HCT116 (cell line): Measurements from ENCODE around the gene PCDH19. TPM values are rescaled to one million over a fixed set of nuclear protein-coding genes. Genes with fewer than 3 reads are reported as not detected.

Experiments used
- ATAC-seq: fragments of 200-7000 bp; cut with Tn5 transposase; 2 replicates; pipeline ENCODE4 v1.9.1; 2020; ENCODE audit warnings: mild to moderate bottlenecking, moderate library complexity
- BruUV-seq: library from RNA; stranded (reverse); fragments of 400-500 nt; replicated peaks from 2 replicates; lab custom pipeline; 2021; lab: Mats Ljungman, UMichigan
- CTCF ChIA-PET: fragments of 300-600 bp; sonication (Branson Sonifier 250); formaldehyde crosslinking; loops from one replicate; lab custom pipeline; 2021; ENCODE audit warnings: antibody characterized with exemption; lab: Charles Lee
- POLR2A ChIA-PET: fragments of 300-600, 350-600 bp; sonication (Branson Sonifier 250); formaldehyde crosslinking; loops from one replicate; lab custom pipeline; 2021; ENCODE audit warnings: antibody characterized with exemption; lab: Charles Lee
- RAD21 ChIA-PET, 2 experiments: fragments of 300-600 bp; sonication (Branson Sonifier 250); formaldehyde crosslinking; loops; one replicate each; lab custom pipeline; 2023; ENCODE audit warnings: low total read pairs in 2 of 2; ENCODE audit not compliant: uncharacterized antibody in 2 of 2, unreplicated experiment in 2 of 2, low non-redundant PET in 1 of 2; lab: Charles Lee
- DNase-seq: peaks from one replicate; pipeline ENCODE4 v3.0.0-alpha.2; 2010; ENCODE audit warnings: low read depth, low spot score
- H2AFZ ChIP-seq: fragments of 200-600 bp; shearing (Covaris generic), sonication (generic); 2 replicates; pipeline ENCODE4 v1.6.1; 2017; ENCODE audit warnings: low read depth, mixed run types, mixed read lengths, antibody characterized with exemption, low read length; ENCODE audit not compliant: poor library complexity, severe bottlenecking
- H3K27ac ChIP-seq: 2 replicates; pipeline ENCODE4 v1.5.1; 2012; ENCODE audit warnings: low read depth, low read length
- H3K27me3 ChIP-seq: fragments of 200-600 bp; sonication (generic); 2 replicates; pipeline ENCODE4 v1.6.1; 2016; ENCODE audit warnings: mixed run types, low read length, mixed read lengths; ENCODE audit not compliant: insufficient read depth
- H3K36me3 ChIP-seq, 2 experiments: fragments of 200-500 bp in 1 of 2; fragments of 200-600 bp in 1 of 2; sonication (Bioruptor generic) in 1 of 2; sonication (generic) in 1 of 2; 2 replicates each; pipeline versions ENCODE4 v1.5.1 to v1.6.1; 2014 to 2016; ENCODE audit warnings: low read length in 2 of 2, inconsistent platforms in 1 of 2, mixed read lengths in 1 of 2, mixed run types in 1 of 2; ENCODE audit not compliant: insufficient read depth in 2 of 2, control insufficient read depth in 1 of 2
- H3K4me1 ChIP-seq, 2 experiments: fragments of 200-600 bp in 1 of 2; sonication (generic) in 1 of 2; 2 replicates each; pipeline versions ENCODE4 v1.5.1 to v1.6.1; 2012 to 2017; ENCODE audit warnings: low read length in 2 of 2, inconsistent platforms in 1 of 2, mild to moderate bottlenecking in 1 of 2, mixed read lengths in 1 of 2, mixed run types in 1 of 2, moderate library complexity in 1 of 2; ENCODE audit not compliant: insufficient read depth in 2 of 2, control insufficient read depth in 1 of 2
- H3K4me2 ChIP-seq: fragments of 200-600 bp; sonication (generic); 2 replicates; pipeline ENCODE4 v1.6.1; 2017; ENCODE audit warnings: mixed run types, low read length, mixed read lengths
- H3K4me3 ChIP-seq, 2 experiments: fragments of 200-600 bp in 1 of 2; sonication (generic) in 1 of 2; replicated peaks in 1 of 2; 2 replicates each; pipeline ENCODE4 v1.5.1; 2011 to 2016; ENCODE audit warnings: low read length in 2 of 2, control low read depth in 1 of 2, low read depth in 1 of 2, mild to moderate bottlenecking in 1 of 2, mixed read lengths in 1 of 2, mixed run types in 1 of 2
- H3K79me2 ChIP-seq: fragments of 200-600 bp; sonication (generic); 2 replicates; pipeline ENCODE4 v1.6.1; 2017; ENCODE audit warnings: mild to moderate bottlenecking, mixed run types, low read length, moderate library complexity, mixed read lengths; ENCODE audit not compliant: insufficient read depth
- H3K9ac ChIP-seq: fragments of 200-600 bp; sonication (generic); 2 replicates; pipeline ENCODE4 v1.6.1; 2016; ENCODE audit warnings: low read length, mixed read lengths
- H3K9me2 ChIP-seq: fragments of 200-600 bp; sonication (generic), shearing (Covaris generic); 2 replicates; pipeline ENCODE4 v1.6.1; 2017; ENCODE audit warnings: mixed run types, mild to moderate bottlenecking, moderate library complexity; ENCODE audit not compliant: insufficient read depth
- H3K9me3 ChIP-seq, 2 experiments: fragments of 200-500 bp in 1 of 2; fragments of 200-600 bp in 1 of 2; sonication (Bioruptor generic) in 1 of 2; sonication (generic) in 1 of 2; 2 replicates each; pipeline ENCODE4 v1.6.1; 2014 to 2017; ENCODE audit warnings: low read length in 2 of 2, mixed read lengths in 2 of 2, inconsistent platforms in 1 of 2, low read depth in 1 of 2, mild to moderate bottlenecking in 1 of 2, mixed run types in 1 of 2, moderate library complexity in 1 of 2; ENCODE audit not compliant: control insufficient read depth in 1 of 2, insufficient read depth in 1 of 2
- H4K20me1 ChIP-seq: fragments of 200-600 bp; sonication (generic), shearing (Covaris generic); 2 replicates; pipeline ENCODE4 v1.6.1; 2017; ENCODE audit warnings: mixed run types, mild to moderate bottlenecking, moderate library complexity; ENCODE audit not compliant: insufficient read depth
- CBX3 ChIP-seq: IDR thresholded peaks from 2 replicates; pipeline ENCODE4 v1.6.1; 2012; ENCODE audit warnings: low read depth
- EZH2 ChIP-seq: fragments of 200-600 bp; sonication (generic); IDR thresholded peaks from 2 replicates; pipeline ENCODE4 v1.6.1; 2017; ENCODE audit warnings: antibody characterized with exemption, mixed run types
- FOSL1 ChIP-seq: IDR thresholded peaks from 2 replicates; pipeline ENCODE4 v1.6.1; 2012; ENCODE audit warnings: low read depth
- JUND ChIP-seq: IDR thresholded peaks from 2 replicates; pipeline ENCODE4 v1.6.1; 2012
- MAX ChIP-seq: IDR thresholded peaks from 2 replicates; pipeline ENCODE4 v1.6.1; 2012
- POLR2A ChIP-seq: IDR thresholded peaks from 2 replicates; pipeline ENCODE4 v1.7.0; 2011; ENCODE audit warnings: borderline replicate concordance; ENCODE audit not compliant: insufficient read depth, insufficient read length; ENCODE audit errors: extremely low read depth
- POLR2AphosphoS5 ChIP-seq: IDR thresholded peaks from 2 replicates; pipeline ENCODE4 v1.6.1; 2011; ENCODE audit warnings: mild to moderate bottlenecking, low read depth, low read length, moderate library complexity
- REST ChIP-seq: IDR thresholded peaks from 2 replicates; pipeline ENCODE4 v1.6.1; 2012; ENCODE audit warnings: low read depth
- SIN3A ChIP-seq: IDR thresholded peaks from 2 replicates; pipeline ENCODE4 v1.6.1; 2012; ENCODE audit warnings: low read depth
- SRF ChIP-seq: IDR thresholded peaks from 2 replicates; pipeline ENCODE4 v1.6.1; 2012; ENCODE audit warnings: low read depth
- ZBTB33 ChIP-seq: IDR thresholded peaks from 2 replicates; pipeline ENCODE4 v1.6.1; 2011; ENCODE audit warnings: mild to moderate bottlenecking, low read length, moderate library complexity; ENCODE audit not compliant: insufficient replicate concordance; ENCODE audit errors: extremely low read depth
- ZFX ChIP-seq: fragments of 450-650 bp; IDR thresholded peaks from 2 replicates; pipeline ENCODE4 v1.6.1; 2017
- intact Hi-C: fragments of 100-400 bp; cut with micrococcal nuclease; formaldehyde crosslinking; loops from 2 replicates; pipeline ENCODE4 v1.10.0; 2022
- total RNA-seq: library from RNA; stranded (reverse); gene quantifications from one replicate; pipeline ENCODE4 v1.2.1, GENCODE V29; 2021; ENCODE audit not compliant: unreplicated experiment

Gene PCDH19
- total RNA-seq, 1 experiment from 2014 or later, result 0.32 TPM

GRCh38 chrX:100289066-100289558 lies 121.0 kb downstream of the PCDH19 start (continued):
- TF ChIP-seq ZBTB33, result no peak
- TF ChIP-seq REST, result no peak

- CTCF ChIA-PET, result no interaction called here
- BruUV-seq, result no TSS peak
- Histone ChIP-seq H3K4me3 (no peak overlapping the region), H4K20me1 (no peaks in the 10 kb centered on the region), H3K79me2 (no peaks in the 10 kb centered on the region), H3K9ac (no peak overlapping the region), H3K27ac (no peak overlapping the region), H3K36me3 (no peaks in the 10 kb centered on the region), H2AFZ (no peak overlapping the region), H3K4me1 (no peaks in the 10 kb centered on the region), H3K4me2 (no peak overlapping the region), H3K9me3 (no peaks in the 10 kb centered on the region), H3K27me3 (no peaks in the 10 kb centered on the region), H3K9me2 (no peaks in the 10 kb centered on the region)
- POLR2A ChIA-PET, result no interaction called here
- intact Hi-C loops, result no loop called here
- RAD21 ChIA-PET, result no interaction called here
- ATAC-seq, result no peak
- DNase-seq, result no peak
- TF ChIP-seq ZBTB33 (no peak), CBX3 (no peak), FOSL1 (no peak), MAX (no peak), EZH2 (no peak), ZFX (no peak), SIN3A (no peak), POLR2AphosphoS5 (no peak), POLR2A (no peak), JUND (no peak), REST (no peak), SRF (no peak)
Measured at GRCh38 chrX:100277231-100277630, 132.8 kb downstream of the PCDH19 start.
